Neural cell (in vitro differentiated cells): ENCODE results near the gene ME3. TPM values are rescaled to one million over a fixed set of nuclear protein-coding genes. Genes with fewer than 3 reads are reported as not detected.

ENCODE experiments used
- H2AFZ ChIP-seq: fragments of 200-600, 300-800 bp; sonication (generic), shearing (Covaris generic); 2 replicates; pipeline ENCODE4 v1.6.0; 2014; ENCODE audit warnings: low read depth, mild to moderate bottlenecking, antibody characterized with exemption, low read length, moderate library complexity
- H3F3A ChIP-seq: fragments of 200-600 bp; shearing (Covaris generic); 2 replicates; pipeline ENCODE4 v1.6.1; 2016; ENCODE audit warnings: mild to moderate bottlenecking, moderate library complexity, mixed read lengths, antibody characterized with exemption, low read length; ENCODE audit not compliant: insufficient read depth, poor library complexity, severe bottlenecking
- H3K27ac ChIP-seq: fragments of 200-600, 300-800 bp; sonication (generic), shearing (Covaris generic); 2 replicates; pipeline ENCODE4 v1.5.1; 2014; ENCODE audit warnings: mild to moderate bottlenecking, low read length, moderate library complexity
- H3K27me3 ChIP-seq: fragments of 300-800, 200-600 bp; sonication (generic), shearing (Covaris generic); 2 replicates; pipeline ENCODE4 v1.6.0; 2014; ENCODE audit warnings: mild to moderate bottlenecking, low read depth, low read length, moderate library complexity; ENCODE audit not compliant: insufficient read depth
- H3K36me3 ChIP-seq: fragments of 300-800, 200-600 bp; sonication (generic), shearing (Covaris generic); 2 replicates; pipeline ENCODE4 v1.5.1; 2014; ENCODE audit warnings: mild to moderate bottlenecking, antibody characterized with exemption, low read length, moderate library complexity; ENCODE audit not compliant: insufficient read depth
- H3K4me2 ChIP-seq: fragments of 300-800, 200-600 bp; sonication (generic), shearing (Covaris generic); 2 replicates; pipeline ENCODE4 v1.6.0; 2014; ENCODE audit warnings: mild to moderate bottlenecking, low read length
- H3K4me3 ChIP-seq: fragments of 300-800, 200-600 bp; sonication (generic), shearing (Covaris generic); 2 replicates; pipeline ENCODE4 v1.5.1; 2014; ENCODE audit warnings: mild to moderate bottlenecking, low read length, moderate library complexity
- H3K79me2 ChIP-seq: fragments of 200-600 bp; shearing (Covaris generic); replicated peaks from 2 replicates; pipeline ENCODE4 v1.6.0; 2014; ENCODE audit warnings: mild to moderate bottlenecking, low read length, moderate library complexity; ENCODE audit not compliant: insufficient read depth
- H3K9ac ChIP-seq: fragments of 300-800, 200-600 bp; sonication (generic), shearing (Covaris generic); 2 replicates; pipeline ENCODE4 v1.6.1; 2016; ENCODE audit warnings: mild to moderate bottlenecking, low read length, mixed read lengths
- H3K9me2 ChIP-seq: fragments of 200-600 bp; shearing (Covaris generic); 2 replicates; pipeline ENCODE4 v1.6.1; 2016; ENCODE audit warnings: mild to moderate bottlenecking, low read length, mixed read lengths; ENCODE audit not compliant: insufficient read depth
- H3K9me3 ChIP-seq: fragments of 200-600, 300-800 bp; sonication (generic), shearing (Covaris generic); 2 replicates; pipeline ENCODE4 v1.6.1; 2016; ENCODE audit warnings: mild to moderate bottlenecking, mixed run types, low read length, moderate library complexity, mixed read lengths
- H4K20me1 ChIP-seq: fragments of 200-600 bp; shearing (Covaris generic); 2 replicates; pipeline ENCODE4 v1.6.1; 2016; ENCODE audit warnings: mild to moderate bottlenecking, mixed run types; ENCODE audit not compliant: insufficient read depth
- EP300 ChIP-seq: fragments of 450-650 bp; conservative IDR thresholded peaks from 2 replicates; pipeline ENCODE4 v1.6.1; 2014; ENCODE audit warnings: antibody characterized with exemption, mild to moderate bottlenecking, moderate library complexity; ENCODE audit not compliant: poor library complexity, severe bottlenecking
- EZH2 ChIP-seq: fragments of 200-600, 300-800 bp; shearing (Covaris generic), sonication (generic); IDR thresholded peaks from 2 replicates; pipeline ENCODE4 v1.6.1; 2014; ENCODE audit warnings: antibody characterized with exemption, low read length, borderline replicate concordance, mild to moderate bottlenecking; ENCODE audit not compliant: insufficient read depth, poor library complexity, severe bottlenecking
- MXI1 ChIP-seq: fragments of 450-650 bp; conservative IDR thresholded peaks from 2 replicates; pipeline ENCODE4 v1.6.1; 2014; ENCODE audit warnings: antibody characterized with exemption, mild to moderate bottlenecking; ENCODE audit not compliant: poor library complexity, severe bottlenecking
- POLR2AphosphoS5 ChIP-seq: IDR thresholded peaks from 2 replicates; pipeline ENCODE4 v1.6.1; 2012
- RAD21 ChIP-seq: fragments of 450-650 bp; conservative IDR thresholded peaks from 2 replicates; pipeline ENCODE4 v1.6.1; 2014; ENCODE audit warnings: antibody characterized with exemption, mild to moderate bottlenecking, moderate library complexity
- REST ChIP-seq: IDR thresholded peaks from 2 replicates; pipeline ENCODE4 v1.6.1; 2012; ENCODE audit warnings: borderline replicate concordance
- SMC3 ChIP-seq: fragments of 450-650 bp; conservative IDR thresholded peaks from 2 replicates; pipeline ENCODE4 v1.6.1; 2014; ENCODE audit warnings: antibody characterized with exemption, mild to moderate bottlenecking, moderate library complexity; ENCODE audit not compliant: poor library complexity
- TAF1 ChIP-seq: IDR thresholded peaks from 2 replicates; pipeline ENCODE4 v1.6.1; 2012; ENCODE audit warnings: low read depth
- polyA plus RNA-seq: library from polyadenylated mRNA; depleted of rRNA; stranded (reverse); fragments of >200 nt; gene quantifications from 2 replicates; pipeline ENCODE4 v1.2.3, GENCODE V29; 2014
- TF ChIP-seq, protein P1 (sequence below): fragments of 450-650 bp; IDR thresholded peaks from 2 replicates; pipeline ENCODE4 v1.5.1; 2014; ENCODE audit warnings: antibody characterized with exemption, mild to moderate bottlenecking, moderate library complexity; ENCODE audit not compliant: poor library complexity, severe bottlenecking

ME3 gene
- polyA plus RNA-seq, 1 donor from 2014 or later: 2.1 TPM

- Histone ChIP-seq H3K27me3 (no peaks in the 10 kb centered on the region), H3K27ac (no peak overlapping the region), H4K20me1 (no peaks in the 10 kb centered on the region), H3F3A (no peaks in the 10 kb centered on the region), H3K36me3 (no peaks in the 10 kb centered on the region), H3K9ac (no peak overlapping the region), H3K4me3 (no peak overlapping the region), H3K9me2 (no peaks in the 10 kb centered on the region), H3K4me2 (no peak overlapping the region), H3K9me3 (no peaks in the 10 kb centered on the region), H2AFZ (no peak overlapping the region), H3K79me2 (no peaks in the 10 kb centered on the region)
- TF ChIP-seq REST (no peak), SMC3 (no peak), MXI1 (no peak), TAF1 (no peak), RAD21 (no peak), EZH2 (no peak), EP300 (no peak), POLR2AphosphoS5 (no peak)
- TF ChIP-seq, protein P1, sequence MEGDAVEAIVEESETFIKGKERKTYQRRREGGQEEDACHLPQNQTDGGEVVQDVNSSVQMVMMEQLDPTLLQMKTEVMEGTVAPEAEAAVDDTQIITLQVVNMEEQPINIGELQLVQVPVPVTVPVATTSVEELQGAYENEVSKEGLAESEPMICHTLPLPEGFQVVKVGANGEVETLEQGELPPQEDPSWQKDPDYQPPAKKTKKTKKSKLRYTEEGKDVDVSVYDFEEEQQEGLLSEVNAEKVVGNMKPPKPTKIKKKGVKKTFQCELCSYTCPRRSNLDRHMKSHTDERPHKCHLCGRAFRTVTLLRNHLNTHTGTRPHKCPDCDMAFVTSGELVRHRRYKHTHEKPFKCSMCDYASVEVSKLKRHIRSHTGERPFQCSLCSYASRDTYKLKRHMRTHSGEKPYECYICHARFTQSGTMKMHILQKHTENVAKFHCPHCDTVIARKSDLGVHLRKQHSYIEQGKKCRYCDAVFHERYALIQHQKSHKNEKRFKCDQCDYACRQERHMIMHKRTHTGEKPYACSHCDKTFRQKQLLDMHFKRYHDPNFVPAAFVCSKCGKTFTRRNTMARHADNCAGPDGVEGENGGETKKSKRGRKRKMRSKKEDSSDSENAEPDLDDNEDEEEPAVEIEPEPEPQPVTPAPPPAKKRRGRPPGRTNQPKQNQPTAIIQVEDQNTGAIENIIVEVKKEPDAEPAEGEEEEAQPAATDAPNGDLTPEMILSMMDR: no peak
These were observed 183.9 kb downstream of the ME3 start for GRCh38 chr11:86488553-86488952.

DNA sequence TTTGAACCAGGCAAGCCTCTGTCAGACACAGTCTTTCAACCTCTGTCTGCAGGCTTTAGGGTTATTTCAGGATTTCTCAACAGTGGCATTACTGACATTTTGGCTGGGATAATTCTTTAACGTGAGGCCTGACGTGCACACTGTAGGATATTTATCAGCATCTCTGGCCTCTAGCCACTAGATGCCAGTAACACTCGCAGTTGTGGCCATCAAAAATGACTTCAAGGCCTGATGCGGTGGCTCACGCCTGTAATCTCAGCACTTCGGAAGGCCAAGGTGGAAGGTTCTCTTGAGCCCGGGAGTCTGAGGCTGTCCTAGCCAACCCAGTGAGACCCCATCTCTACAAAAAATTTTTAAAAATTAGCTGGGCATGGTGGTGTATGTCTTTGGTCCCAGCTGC, 184.7 kb downstream of the ME3 start:
- Histone ChIP-seq H3F3A (no peaks in the 10 kb centered on the region), H3K36me3 (no peaks in the 10 kb centered on the region), H4K20me1 (no peaks in the 10 kb centered on the region), H3K27ac (no peak overlapping the region), H3K4me2 (no peak overlapping the region), H3K79me2 (no peaks in the 10 kb centered on the region), H2AFZ (no peak overlapping the region), H3K9me3 (no peaks in the 10 kb centered on the region), H3K27me3 (no peaks in the 10 kb centered on the region), H3K4me3 (no peak overlapping the region), H3K9me2 (no peaks in the 10 kb centered on the region), H3K9ac (no peak overlapping the region)
- TF ChIP-seq RAD21 (no peak), REST (no peak), TAF1 (no peak), SMC3 (no peak), EP300 (no peak), MXI1 (no peak), EZH2 (no peak), POLR2AphosphoS5 (no peak)
- TF ChIP-seq, protein P1: no peak
